HG03521 (cell line): ENCODE results near the gene KCNN3.
A peak's percentile ranks its signal among the peaks of the same experiment; 100 is the strongest.

ENCODE experiments used
- ATAC-seq: cut with Tn5 transposase; IDR thresholded peaks from one replicate; pipeline ENCODE4 v1.9.1; 2021; ENCODE audit warnings: mild to moderate bottlenecking, moderate library complexity; ENCODE audit not compliant: unreplicated experiment

Gene KCNN3

DNA sequence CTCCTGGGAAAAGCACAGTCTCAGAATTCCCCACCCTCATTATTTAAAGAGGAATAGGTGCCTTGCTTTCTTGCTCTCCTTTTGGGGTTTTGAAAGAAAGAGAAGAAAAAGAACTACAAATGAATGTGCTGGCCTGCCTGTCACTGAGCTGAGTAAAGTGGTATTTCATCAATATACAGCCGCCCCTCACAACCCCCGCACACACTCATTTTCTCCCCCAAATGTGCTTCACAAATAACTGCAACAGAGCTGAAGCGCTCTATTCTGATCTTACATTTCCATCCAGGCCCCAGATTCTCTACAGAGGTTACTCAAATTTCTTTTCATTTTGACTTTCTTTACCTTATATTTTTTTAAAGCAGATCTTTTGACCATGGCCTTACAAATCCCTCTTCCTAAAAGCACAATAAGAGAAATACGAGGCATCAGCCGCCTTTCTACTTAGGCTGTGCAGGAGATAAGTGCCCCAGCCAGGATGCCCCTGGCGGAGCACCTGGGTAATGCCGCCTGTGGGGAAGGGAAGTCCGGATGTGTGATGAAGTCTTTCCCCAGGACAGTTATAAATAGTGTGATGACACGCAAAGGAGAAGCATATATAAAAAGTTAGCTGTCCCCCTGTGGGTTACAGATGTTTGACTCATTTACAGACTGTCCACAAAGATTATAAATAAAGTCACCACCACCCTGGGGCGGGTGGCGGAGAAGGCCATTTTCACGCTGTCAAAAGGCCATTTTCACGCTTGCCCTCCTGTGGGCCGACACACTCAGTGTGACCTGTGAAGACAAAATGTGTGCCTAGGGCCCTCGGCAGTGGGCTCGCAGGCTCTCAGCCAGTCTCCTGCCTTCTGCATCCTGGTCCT lies 6.5 kb downstream of the KCNN3 start:
- ATAC-seq: no peak

DNA sequence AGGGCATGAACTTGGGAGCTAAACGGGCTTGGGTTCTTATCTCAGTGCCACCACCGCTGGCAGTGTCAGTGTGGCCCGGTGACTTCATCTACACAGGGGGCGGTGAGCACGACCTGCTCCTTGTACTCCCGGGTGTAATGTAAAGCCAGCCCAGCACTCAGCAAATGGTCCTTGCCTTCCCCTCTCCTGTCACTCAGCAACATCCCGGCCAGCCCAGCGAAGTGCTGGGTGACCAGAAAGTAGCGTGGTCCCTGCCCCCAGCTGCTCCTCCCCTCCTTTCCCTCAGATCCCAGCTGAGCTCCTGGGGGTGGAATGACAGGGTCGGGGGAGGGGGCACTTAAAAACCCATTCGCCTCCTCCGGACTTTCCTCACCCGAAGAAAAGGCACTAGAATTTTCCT lies 7.2 kb downstream of the KCNN3 start:
- no peak for ATAC-seq

- no peak for ATAC-seq
Measured at GRCh38 chr1:154861607-154862094, 8.4 kb downstream of the KCNN3 start.

DNA sequence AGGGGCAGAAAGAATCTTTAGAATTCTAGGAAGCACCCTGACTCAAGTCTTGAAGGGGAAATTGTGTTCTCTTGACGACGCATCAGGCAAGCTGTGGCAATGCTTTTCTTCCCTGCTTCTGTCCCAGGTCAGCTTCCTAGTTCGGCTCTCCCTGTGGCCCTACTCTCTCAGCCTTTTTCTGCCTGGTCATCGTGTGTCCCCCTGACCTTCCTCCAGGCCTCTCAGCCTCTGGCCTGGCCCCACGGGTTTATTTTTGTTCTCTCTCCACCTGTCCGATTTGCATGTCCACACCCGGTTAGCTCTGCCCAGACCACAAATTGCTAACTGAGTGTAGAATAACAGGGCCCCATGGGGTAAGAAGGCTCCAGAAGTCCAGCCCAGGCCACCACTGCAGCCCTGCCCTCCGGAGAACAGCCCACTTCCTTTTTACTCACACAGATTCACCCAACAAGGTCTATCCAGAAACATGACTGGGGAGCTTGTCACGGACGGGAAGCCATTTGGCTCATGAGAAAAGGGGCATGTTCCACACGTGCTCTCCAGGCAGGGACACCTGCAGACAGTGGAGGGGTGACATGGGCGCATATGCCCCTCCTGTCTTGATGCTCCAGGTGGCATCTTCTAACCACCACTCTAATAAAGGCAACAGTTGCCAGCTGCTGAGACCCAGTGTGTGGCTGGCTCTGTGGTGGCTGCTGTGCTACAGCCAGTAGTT lies 9.8 kb downstream of the KCNN3 start:
- ATAC-seq: peak; percentile 54

DNA sequence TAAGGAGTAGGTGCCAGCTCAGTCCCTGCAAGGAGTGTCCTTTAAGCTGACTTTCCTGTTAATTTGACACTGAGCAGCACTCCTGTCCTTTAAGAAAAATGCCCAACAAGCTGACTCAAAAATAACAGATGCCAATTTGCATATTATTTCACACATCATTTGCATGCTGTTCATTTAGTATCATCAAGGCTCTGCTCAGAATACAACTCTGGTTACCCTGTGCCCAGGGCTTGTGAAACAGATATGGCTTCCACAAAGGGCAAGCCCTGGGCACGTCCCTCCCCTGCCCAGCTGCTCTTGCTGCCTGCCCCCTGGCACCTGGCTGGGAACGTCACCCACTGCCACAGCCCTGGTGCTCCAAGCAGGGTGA lies 10.3 kb downstream of the KCNN3 start:
- peak; percentile 35 for ATAC-seq

GRCh38 chr1:154859151-154859785 lies 10.8 kb downstream of the KCNN3 start:
- ATAC-seq: no peak

DNA sequence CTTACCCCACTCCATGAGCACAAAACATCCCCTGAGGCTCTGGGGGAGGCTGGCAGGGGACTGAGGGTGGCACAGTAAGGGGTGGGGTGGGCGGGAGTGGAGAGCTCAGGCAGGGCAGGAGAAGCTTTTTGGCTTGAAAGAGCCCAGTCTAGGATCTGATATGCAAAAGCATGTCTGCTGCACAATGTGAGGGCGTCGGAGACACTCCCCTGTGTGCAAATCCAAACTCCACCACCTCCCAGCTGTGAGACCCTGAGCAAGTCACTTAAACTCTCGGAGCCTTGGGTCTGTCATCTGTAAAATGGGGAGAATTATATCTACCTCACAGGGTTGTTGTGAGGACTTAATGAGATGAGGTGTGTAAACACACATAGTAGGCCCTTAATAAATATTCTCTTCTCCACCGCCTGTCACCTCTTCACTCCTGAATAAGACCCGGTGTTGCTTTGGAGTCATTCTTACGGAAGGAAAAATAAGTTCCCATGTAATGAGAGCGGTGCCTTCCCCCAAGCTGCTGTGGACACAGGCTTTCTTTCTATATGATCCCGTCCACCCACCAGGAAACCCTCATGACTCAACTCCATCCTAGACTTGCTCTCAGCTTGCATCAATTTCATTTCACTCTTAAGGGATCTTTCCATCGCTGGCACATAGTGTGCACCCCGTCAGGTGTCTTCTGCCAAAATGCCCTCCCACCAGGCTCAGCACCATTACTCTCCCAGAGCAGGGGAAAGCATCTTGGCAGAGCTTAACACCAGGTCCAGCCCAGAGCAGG lies 12.5 kb downstream of the KCNN3 start:
- ATAC-seq: no peak

- ATAC-seq: no peak
Measured at GRCh38 chr1:154857022-154857421, 13.1 kb downstream of the KCNN3 start.

- no peak for ATAC-seq
Measured at GRCh38 chr1:154856544-154856943, 13.5 kb downstream of the KCNN3 start.

DNA sequence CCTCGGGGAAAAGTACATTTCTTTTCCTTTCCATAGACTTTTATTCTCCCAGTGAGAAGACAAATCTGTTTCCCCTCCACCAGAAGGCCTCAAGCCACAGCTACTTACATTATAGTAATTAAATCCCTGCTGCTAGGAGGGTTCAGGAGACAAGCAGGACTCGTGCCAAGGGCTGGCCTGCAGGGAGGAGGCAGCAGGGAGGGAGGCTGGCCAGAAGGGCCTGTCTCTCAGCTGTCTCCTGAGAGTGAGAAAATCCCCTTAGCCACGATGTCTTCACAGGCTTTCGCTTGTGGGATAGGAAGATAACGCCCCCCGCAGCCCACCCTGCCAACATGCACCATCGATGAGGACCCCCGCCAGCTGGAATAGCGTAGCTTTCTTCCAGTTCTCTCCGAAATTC lies 14.0 kb downstream of the KCNN3 start:
- no peak for ATAC-seq

DNA sequence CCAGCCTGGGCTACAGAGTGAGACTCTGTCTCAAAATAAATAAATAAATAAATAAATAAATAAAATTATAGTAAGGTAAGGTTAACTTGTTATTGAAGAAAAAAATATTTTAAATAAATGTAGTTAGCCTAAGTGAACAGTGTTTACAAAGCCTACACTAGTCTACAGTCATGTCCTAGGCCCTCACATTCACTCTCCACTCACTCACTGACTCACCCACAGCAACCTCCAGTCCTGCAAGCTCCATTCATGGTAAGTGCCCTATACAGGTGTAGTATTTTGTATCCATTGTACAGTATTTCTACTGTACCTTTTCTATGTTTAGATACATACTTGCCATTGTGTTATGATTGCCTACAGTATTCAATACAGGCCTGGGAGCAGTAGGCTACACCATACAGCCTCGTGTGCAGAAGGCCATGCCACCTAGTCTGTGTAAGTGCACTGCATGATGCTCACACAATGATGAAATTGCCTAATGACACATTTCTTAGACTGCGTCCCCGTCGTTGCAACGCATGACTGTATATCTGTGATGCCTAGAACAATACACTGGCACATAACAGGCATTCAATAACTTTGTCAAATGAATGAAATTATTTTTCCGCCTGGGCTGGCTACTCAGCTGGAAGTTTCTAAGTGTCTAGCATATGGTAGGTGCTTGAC lies 14.8 kb downstream of the KCNN3 start:
- ATAC-seq: no peak

GRCh38 chr1:154852845-154853244 lies 17.2 kb downstream of the KCNN3 start:
- ATAC-seq: no peak

DNA sequence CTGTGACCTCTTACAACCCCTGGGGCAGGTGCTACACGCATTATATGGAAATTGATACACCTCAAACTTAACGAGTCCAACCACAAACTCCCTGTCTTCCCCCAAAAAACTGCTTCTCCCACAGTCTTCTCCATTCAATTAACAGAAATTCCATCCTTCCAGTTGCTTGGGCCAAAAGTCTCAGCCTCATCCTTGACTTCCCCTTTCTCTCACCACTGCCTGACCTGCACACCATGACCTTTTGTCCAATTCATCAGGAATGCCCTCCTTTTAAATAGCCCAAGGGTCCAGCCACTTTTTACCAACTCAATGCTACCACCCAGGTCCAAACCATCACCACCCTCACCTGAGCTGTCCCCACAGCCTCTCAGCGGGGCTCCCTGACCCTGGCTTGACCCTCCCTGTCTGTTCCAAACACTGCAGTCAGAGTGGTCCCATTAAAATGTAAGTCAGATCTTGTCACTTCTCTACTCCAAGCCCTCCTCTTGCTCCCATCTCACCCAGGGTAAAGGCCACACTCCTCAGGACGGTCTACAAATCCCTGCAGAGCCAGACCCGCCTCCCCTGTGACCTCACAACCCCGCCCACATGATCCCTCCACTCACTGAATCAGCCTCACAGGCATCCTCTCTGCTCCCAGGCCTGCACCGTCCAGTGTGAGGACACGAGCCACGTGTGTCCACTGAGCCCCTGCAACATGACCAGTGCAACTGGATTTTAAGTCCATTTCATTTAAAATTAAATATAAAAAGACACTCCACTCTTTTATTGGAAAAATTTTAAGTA lies 18.5 kb downstream of the KCNN3 start:
- ATAC-seq: no peak

DNA sequence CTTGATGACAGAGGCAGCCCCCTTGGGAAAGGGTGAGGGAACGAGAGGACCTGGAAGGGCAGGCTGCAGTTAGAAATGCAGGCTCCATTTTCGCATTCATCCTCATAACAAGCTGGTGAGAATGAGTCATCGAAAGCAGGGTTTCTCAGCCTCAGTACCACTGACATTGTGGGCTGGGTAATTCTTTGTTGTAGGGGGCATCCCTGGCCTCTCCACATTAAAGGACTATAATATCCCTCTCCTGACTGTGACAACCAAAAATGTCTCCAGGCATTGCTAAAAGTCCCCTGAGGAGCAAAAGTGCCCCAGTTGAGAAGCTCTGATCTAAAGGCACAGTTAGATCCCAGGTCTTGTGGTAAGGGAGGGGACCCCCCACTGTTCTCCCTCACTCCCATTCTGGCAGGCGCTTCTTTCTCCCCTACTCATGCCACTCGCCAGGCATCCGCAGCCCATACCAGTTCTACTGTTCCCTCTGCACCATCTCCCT lies 20.4 kb downstream of the KCNN3 start:
- ATAC-seq: no peak

DNA sequence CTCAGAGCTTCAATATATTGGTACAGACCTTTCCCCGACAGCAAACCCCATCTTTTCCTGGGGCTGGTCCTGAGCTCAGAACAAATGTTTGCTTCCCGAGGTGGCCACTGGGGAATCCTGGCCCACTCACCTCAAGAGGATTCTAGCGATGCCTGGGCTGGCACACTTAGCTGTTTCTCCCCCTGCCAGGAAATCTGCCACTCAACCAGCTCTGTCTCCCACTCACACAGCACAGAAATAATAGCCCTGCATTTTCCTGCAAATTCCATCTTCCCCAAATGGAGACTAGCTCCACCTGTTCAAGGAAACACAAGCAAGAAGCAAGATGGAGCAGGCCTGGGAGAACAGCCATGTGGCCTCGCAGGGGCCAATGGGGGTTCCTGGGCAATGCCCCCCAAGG lies 21.1 kb downstream of the KCNN3 start:
- ATAC-seq: no peak

DNA sequence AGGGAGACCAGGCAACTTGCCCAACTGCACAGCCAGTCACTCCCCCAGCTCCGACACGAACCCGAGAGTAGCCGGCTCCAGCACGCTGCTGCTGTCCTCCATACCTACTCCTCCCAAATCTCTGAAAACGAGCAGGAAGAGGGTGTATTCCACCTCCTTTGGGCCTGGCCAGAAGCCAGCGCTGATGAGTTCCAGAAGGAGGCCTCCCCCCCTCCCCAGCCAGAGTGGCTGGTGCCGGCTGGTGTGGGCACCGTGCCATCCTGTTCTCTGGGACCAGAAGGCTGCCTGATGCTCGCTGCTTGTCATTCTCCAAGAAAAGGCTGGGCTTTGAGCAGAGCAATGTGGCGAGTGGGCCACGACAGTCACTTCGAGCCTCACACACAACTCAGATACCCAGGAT lies 22.2 kb downstream of the KCNN3 start:
- no peak for ATAC-seq

DNA sequence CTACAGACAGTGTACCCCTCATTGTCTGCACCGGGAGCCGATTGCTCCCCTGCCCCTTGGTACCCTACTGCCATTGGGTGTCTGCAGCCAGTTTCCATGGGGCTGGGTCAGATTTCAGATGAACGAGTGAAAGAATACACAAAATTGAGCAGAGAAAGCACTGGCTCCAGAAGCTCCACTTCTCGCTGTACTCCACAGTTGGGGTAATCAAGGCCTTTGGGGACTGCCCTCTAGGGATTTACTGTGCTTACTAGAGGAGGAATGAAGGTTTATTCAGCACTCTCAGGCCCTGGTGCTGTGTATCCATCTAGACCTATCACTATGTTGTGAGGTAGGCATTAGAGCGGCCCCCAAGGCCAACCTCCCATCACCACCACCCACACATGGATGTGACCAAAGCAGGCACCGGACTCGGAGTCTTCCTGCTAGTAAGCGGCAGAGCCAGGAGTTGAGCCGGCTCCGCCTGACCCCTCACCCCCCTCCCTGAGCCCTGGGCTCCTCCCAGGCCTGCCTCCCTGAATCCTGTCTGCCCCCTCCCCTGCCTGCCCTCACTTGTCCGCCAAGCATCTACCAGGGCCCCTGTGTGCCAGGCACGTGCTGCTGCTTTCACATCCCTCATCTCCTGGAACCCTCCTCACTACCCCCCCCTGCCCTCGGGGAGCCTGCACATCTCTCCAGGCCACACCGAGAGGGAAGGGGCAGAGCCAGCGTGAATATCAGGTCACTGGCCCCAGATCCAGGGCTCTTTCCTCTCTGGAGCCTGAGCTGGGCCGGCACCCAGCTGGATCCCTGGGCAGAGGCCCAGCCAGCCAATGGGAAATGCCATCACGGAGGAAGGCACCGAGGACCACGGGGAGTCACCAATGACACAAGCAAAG lies 23.3 kb downstream of the KCNN3 start:
- ATAC-seq: no peak

DNA sequence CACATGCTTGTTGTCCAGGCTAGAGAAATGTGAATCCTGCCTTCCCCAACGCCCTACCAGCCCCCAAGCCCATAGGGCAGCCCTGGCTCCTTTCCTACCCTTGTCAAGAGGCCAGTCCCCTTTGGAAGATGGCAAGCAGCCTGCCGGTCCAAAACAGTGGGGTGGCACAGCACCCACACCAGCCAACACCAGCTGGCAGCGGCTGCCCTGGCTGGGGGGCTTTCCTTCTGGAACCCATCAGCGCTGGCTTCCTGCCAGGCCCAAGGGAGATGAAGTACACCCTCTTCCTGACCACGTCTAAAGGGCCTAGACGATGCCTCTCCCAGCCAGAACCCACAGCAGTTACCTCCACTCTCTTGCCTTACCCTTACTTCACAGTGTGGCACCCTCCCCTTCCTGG lies 24.2 kb downstream of the KCNN3 start:
- no peak for ATAC-seq

DNA sequence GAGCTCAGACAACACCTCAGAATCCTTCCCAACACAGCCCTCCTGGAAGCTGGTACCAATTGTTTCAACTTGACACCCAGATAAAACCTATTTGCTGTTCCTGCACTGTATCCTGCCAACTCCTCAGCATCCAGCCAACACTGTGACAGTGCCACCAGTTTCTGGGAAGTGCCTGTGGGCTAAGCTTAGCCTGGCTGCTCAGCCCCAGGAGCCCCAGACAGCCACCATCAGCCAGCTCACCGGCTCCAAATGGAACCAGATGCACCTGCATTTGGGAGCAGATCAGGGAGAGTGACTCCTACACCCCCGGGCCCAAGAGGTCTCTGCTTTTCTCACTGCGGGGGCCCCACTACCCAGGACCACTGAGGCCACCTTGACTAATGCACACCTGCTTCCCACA lies 24.9 kb downstream of the KCNN3 start:
- ATAC-seq: no peak
